GM13976 (cell line): ENCODE data around the gene DLK1.

Source experiments
- DNase-seq: peaks from one replicate; pipeline ENCODE4 v3.0.0; 2012; ENCODE audit warnings: low spot score
- CTCF ChIP-seq: IDR thresholded peaks from 2 replicates; pipeline ENCODE4 v1.5.1; 2012; ENCODE audit warnings: borderline replicate concordance, mild to moderate bottlenecking; ENCODE audit not compliant: insufficient read depth; ENCODE audit errors: extremely low read depth, missing control alignments, control extremely low read depth
- in situ Hi-C: fragments of 300-500 bp; cut with MboI; formaldehyde crosslinking; loops from one replicate; pipeline ENCODE4 v1.12.0; 2022; ENCODE audit warnings: low sequenced_read_pairs, mixed read lengths, inconsistent platforms; ENCODE audit not compliant: unreplicated experiment

Gene DLK1

GRCh38 chr14:100780246-100780645, 53.6 kb downstream of the DLK1 start:
- TF ChIP-seq CTCF: no peak
- in situ Hi-C loops: no loop called here
- DNase-seq: no peak

- DNase-seq: no peak
- in situ Hi-C loops: no loop called here
- TF ChIP-seq CTCF: no peak
These were observed 54.1 kb downstream of the DLK1 start for GRCh38 chr14:100780646-100781355.

- no peak for DNase-seq
- in situ Hi-C loops: no loop called here
- no peak for TF ChIP-seq CTCF
These were observed 55.3 kb downstream of the DLK1 start for GRCh38 chr14:100781952-100782351.

- DNase-seq: no peak
- in situ Hi-C loops: no loop called here
- no peak for TF ChIP-seq CTCF
These were observed 56.0 kb downstream of the DLK1 start for GRCh38 chr14:100782516-100783320.

GRCh38 chr14:100783630-100784370, 57.1 kb downstream of the DLK1 start:
- in situ Hi-C loops: no loop called here
- DNase-seq: no peak
- no peak for TF ChIP-seq CTCF

- in situ Hi-C loops: no loop called here
- no peak for TF ChIP-seq CTCF
- DNase-seq: no peak
These were observed 58.0 kb downstream of the DLK1 start for GRCh38 chr14:100784523-100785337.
